HG03108 (cell line): ENCODE data around the gene SLC5A7.

Experiments used
- ATAC-seq: cut with Tn5 transposase; IDR thresholded peaks from one replicate; pipeline ENCODE4 v1.9.1; 2021; ENCODE audit warnings: moderate library complexity; ENCODE audit not compliant: unreplicated experiment

Gene SLC5A7

DNA sequence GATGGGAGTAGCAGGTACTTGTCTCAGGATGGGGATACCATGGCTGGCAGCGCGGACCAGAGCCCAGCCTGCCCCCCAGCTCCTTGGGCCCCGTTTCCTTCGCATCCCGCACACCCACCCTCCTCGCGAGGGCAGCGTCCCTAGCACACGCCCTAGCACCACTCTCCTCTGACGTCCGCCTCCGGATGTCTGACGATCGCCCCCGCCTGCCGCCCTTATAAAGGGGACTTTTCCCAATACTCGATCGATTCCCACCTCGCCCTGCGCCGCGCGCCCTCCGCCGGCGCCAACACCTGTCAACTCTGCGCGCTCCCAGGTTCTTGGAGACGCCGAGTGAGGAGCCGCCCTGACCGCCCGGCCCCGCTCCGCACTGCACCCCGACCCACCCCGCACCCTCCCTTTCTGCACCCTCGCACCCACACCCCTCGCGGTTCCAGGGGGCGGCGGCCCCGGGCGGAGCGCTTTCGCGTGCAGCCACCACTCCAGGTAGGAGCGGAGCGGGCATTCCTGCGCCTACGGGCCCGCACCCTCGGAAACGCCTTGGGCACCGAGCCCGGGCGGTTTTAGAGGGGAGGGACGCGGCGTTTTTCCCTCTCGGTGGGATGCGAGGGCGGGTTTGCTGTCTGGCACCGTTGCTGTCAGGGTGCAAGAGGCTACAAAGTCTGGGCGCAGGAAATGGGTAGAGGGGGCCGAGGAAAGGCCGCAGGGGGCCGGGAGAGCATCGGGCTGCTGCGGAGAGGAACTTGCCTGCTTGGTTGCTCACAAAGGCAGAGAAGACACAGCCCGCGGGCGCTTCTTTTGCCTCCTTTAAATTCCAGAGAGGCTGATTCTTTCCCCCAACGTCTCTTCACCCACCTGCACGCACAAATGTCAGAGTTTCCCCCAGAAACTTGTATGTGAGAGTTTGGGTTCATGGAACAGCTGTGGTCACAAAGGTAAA is at the start of gene SLC5A7:
SLC5A7 (plus strand) TSS at position 247 of the 940 bp plus-strand sequence. CDS start 1,632 bp downstream, outside the sequence.
- ATAC-seq, result no peak

DNA sequence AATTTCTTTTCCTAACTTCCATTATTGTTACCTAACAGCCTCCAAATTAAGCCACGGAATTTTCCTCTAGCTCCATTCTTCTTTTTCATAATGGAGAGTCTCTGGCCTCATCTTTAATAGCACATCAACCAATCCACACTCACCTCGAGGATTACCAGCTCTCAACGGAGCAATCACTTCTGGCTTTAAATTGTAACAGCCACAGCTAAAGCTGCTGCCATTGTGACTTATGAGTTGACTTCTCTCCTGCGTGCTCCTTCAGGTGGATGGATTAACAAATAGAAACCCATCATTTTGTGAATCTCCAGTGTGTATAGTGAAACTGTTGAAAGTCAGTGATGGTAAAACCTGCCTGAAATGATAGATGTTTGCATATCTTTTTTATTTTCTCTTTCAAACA is 24.9 kb upstream of the SLC5A7 start:
- no peak for ATAC-seq

DNA sequence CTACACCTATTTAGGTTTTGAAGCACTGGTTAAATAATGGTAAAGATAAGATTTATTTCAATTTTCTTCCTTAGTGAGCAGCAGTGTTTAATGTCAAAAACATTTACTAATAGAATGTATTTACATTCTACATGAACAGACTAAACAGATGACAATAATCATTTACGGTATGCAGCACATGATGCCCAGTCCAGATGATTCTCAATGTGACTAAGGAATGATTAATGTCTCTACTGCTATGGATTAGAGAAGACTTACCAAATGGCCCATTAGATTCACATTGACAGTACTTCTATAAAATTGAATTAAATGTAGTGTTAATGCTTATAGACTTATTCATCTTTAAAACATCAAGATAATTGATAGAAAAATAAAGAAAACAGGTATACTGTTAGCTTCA is 22.1 kb upstream of the SLC5A7 start:
- ATAC-seq, result no peak

DNA sequence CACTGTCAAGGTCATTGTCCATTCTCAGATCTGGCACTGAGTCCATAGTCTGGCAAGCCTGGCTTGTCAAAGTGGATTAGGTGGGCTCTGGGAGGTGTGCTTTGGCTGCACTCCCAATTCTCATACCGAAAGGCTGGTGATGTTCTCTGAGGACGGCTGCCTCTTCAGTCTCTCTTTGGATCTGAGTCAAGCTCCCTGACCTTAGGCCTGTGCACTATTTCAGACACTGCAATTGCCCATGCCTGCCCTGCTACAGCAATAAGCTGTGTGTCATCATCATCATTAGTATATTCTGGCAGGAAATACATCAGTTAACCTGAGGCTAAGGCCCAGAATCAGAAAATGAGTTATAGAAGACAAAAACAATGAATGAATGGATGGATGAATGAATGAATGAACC is 1.6 kb upstream of the SLC5A7 start:
- no peak for ATAC-seq

DNA sequence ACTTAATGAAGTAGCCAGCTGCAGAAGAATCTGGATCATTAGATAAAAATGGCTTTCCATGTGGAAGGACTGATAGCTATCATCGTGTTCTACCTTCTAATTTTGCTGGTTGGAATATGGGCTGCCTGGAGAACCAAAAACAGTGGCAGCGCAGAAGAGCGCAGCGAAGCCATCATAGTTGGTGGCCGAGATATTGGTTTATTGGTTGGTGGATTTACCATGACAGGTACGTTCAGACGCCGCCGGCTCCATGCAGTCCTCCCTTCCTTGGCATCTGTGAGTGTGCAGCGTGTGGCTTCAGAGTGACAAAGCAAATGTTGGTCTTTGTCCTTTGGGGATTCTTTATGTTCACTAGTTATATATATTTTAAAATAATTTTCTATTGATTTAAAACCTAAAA is 1.8 kb downstream of the SLC5A7 start:
- ATAC-seq, result no peak

DNA sequence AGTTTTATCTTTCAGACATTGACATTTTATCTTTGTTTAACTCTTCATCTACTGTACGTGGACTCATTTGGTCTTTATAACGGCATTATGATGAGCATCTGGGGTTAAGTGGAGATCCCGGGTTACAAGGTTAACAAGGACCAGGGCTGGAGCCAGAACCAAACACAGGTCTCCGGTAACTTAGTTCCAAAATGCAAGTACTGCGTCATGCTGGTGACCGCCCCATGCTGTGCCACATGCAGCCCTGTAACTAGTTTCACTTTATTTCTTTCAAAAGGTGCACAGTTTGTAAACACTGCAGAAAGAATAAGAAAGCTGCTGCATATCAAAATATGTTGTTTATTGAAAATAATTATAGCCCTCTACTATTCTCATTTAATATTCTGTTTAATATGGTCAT is 3.1 kb downstream of the SLC5A7 start:
- ATAC-seq, result no peak

DNA sequence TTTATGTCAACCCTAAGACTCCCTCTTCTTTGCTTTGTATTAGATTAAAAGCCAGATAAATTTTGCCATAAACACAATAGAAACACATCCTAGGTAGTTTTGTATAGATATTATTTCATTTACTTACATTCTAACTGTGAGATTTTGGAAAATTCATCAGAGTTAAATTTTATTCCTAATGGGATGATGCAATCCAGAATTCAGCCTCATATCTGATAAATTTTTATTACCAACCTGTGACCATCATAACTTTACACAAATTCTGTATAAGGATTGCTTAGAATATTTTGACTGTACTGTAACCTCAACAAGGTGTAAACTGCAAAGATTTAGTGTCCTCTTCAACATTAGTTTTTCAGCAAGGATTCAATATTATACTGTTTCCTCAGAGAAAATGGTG is 4.4 kb downstream of the SLC5A7 start:
- no peak for ATAC-seq

DNA sequence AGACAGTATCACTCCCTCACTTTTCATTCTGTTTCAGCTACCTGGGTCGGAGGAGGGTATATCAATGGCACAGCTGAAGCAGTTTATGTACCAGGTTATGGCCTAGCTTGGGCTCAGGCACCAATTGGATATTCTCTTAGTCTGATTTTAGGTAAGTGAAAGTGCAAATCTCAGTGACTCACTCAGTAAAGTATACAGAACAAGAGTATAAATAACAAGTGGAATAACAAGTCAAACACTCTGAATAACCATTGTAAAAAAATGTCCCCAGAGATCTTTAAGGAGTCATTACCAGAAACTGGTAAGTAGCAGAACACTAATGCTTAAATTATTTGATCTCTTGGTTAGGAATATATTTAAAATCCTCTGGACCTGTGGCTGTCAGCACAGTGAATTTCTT is 5.7 kb downstream of the SLC5A7 start:
- no peak for ATAC-seq

DNA sequence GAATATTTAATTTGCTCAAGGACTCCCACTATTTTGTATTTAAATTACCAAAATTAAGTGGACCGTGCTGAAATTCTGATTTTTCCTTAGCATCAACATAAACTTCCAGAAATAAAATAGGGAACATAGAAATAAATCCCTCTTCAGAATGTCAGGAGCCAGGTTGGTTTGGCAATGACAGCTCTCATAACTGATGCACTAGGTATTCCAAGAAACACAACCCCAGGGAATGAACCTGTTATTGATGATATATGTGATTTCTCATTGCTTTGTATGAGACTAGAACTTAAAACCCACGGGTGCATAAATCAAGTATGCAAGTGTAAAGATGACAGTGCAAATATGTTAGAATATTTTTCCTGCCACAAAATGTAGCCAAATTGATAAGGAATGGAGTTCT is 12.8 kb downstream of the SLC5A7 start:
- no peak for ATAC-seq

DNA sequence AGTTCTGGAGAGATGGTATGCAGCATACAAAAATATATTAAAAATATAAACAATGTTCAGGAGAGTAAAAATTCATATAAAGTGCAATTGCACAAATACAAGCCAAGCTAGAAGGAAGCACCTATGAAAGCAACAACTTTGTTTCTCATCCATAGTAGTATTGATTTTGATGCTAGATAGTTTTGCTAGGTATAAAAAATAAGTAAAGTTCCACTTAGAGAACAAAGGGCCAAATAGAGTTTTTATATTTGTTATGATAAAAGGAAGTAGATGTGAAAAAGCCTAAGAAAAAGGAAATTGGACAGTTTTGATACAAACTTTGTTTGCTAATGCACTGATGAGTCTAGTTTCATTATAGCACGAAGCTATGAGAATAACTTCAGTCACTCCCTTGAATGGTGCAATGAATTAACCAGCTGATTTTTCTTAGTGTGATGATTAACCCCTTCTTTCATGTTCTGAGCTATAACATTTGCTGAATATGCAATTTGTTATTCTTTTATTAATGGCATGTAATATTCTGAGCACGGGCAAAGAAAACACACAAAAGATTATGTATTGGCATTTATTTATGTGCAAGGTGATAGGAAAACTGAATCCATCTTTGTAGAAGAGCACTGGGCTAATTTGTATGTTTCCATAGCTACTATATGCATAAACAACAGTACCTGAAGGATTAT is 24.7 kb downstream of the SLC5A7 start:
- ATAC-seq, result no peak

DNA sequence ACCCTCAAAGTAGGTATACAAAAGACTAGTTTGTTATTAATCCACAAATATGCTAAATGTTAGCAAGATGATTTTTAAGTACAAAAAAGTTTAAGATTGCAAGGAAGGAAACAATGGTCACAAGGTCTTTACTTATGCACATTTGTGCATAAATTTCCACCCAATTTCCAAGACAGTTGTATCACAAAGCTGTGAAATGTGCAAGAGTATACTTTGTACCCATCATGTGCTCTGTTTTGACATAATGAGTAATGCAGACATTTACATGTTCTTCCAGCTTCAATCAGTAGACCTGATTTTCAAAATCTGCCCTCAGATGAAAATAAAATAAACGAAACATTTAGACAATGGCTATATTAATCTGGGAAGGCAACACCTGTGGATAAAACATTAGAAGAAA is 27.0 kb downstream of the SLC5A7 start:
- ATAC-seq, result no peak

DNA sequence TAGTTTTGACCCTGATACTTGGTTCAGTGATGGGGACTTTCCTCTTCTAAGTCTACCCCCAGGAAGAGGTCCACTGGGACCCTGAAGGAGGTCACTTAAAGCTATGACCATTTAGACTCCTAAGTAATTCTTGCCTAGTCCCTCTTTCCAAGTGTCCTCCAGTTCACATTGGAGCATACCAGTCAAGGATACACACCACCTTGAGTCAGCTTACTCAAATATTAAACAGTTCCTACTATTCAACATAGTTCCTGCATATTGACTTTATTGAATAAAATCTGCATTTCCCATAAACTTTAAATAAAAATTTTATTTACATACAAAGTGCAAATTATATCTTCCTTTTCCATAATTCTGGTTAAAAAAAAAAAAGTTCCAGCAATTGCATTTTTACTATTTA is 36.3 kb downstream of the SLC5A7 start:
- no peak for ATAC-seq

DNA sequence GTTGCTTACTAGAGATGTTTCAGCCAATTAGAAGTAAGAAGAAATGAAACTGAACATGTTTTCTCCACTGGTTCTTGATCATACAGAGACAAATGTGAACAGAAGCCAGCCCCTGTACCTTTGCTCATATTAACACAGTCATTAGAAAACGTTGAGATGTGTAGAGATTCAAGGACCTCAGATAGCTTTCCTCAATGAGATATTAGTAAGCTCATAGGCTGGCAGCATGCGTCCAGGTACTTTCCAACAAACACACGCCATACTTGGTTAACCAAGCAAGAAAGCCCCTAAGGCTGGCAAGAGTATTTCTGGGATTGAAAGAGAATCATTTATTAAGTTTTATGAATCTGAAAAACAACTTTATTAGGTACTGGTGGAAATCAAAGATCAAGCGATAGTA is 37.5 kb downstream of the SLC5A7 start:
- ATAC-seq, result no peak

DNA sequence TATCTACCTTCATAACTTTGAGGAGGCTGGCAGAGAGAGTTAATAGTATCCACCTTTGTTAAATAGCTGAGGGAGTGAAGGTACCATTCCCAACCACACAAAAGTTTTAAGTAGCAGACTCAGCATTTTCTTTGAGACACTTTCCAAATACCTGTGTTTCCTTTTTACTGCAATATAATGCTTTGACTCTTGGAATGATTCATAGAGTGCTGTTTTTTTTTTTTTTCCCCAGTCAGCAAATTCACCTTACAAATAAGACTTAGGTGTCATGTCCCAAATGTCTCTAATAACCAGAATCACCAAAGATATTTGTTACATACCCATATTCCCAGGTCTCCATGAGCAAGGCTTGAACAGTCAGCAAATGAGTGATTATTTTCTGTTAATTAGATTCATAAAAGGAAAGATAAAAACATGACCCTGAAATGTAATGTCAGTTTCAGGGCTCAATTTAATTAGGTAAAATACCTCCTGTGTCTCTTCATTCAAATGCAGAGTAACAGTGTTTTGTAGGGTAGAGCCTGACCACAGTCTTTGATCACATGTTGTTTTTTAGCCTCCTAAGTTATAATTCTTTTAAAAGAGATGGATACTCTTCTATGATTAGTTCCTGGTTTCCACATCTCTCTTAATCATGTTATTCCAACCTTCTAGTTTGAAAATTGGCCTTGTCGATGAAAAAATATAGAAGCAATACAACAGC is 39.9 kb downstream of the SLC5A7 start:
- ATAC-seq, result no peak

DNA sequence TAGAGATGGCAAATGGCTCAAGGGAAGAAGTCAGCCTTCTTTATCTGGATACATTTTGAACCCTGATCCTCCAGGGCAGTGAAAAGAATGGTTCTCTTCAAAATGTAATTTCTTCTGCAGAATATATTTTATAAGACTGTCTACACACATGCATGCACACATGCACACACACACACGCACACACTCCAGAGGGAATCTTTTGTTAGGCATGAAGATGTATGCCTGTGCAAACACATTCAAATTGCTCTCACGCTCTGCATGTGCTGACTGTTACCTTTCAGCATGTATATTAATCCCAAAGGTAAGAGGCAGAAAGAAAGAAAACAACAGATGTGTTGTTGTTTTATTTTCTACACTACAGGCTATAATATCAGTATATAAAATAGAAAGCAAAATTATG is 43.2 kb downstream of the SLC5A7 start:
- no peak for ATAC-seq

DNA sequence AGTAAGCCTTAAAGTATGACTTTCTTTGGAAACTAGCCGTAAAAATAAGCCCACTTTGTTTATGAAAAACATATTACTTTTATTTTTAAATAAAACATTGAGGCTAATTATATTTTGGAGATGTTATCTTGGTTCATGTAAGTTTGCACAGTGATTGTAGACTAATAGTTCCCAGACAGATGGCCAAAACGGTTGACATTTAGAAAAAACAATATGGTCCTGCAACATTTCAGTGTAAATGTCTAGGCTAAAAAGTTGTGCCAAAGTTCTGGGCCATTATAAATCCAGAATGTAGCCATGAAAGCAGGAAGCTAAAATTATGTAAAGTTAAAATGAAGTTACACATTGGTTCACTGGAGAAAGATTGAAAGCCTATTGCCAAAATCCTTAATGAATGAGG is 43.6 kb downstream of the SLC5A7 start:
- ATAC-seq, result no peak

DNA sequence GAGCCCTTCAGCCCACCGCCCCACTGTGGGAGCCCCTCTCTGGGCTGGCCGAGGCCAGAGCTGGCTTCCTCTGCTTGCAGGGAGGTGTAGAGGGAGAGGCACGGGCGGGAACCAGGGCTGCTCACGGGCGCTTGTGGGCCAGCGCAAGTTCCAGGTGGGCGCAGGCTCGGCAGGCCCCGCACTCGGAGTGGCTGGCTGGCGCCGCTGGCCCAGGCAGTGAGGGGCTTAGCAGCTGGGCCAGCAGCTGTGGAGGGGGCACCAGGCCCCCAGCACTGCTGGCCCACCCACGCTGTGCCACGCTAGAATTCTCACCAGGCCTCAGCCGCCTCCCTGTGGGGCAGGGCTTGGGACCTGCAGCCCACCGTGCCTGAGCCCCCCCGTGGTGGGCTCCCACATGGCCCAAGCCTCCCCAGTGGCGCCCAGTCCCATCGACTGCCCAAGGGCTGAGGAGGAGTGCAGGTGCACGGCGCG is 45.2 kb downstream of the SLC5A7 start:
- ATAC-seq, result no peak

DNA sequence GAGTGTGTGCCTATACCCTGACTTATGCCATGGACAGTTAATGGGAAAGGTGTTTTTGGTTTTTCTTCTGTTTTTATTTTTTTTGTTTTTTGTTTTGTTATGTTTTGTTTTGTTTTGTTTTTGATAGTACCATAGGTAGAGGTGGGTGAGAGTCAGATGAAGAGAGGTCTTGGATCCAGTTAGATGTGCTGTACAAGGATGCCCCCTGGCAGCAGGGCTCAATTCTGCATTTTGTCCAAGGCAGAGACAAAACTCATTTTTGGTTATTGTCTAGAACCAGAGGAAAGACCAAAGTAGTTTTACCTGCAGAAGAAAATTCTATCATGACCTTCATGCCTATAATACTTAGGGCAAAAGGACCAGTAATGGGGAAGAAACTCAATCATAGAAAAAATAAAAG is 48.5 kb downstream of the SLC5A7 start:
- no peak for ATAC-seq

DNA sequence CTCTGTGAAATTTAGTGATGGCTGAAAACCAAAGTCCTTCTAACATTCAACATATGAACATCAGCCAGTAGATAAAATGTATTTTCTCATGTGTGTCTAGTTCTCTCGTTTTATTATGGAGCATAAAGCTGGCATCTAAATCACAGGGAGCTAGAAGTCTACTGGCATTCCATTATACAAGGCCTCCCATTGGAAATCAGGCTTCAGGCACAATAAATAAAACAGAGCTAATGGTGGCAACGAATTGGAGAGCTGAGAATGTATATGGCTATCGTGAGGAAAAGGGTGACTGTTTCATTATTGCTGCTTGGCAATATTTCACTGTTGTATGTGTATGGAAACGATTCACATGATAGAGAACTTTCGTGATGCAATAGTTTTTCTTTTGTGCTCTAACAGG is 62.4 kb downstream of the SLC5A7 start:
- no peak for ATAC-seq

DNA sequence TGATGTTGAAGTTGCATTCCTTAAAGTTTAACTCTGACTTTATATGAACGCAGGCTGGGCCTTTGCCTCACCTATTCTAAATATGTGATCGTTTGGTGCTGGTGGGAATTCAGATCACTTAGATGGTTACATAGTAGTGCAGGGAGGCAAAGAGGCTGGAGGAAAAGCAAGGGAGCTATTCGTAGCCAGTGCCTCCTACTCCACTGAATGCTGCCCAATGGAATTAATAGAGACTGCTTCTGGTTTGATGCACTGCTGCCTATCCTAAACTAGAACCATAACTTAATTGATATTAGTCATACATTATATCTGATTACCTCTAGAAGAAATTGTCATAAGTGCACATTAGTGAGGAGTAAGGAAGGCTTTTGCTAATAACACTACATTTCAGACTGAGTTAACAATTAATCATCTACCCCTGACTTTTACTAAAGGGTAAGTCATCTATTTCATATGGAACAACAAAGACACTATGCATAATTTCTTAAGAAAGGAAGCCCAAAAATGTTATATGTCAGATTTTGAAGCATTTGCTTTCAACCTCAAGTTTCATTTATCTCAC is 72.3 kb downstream of the SLC5A7 start:
- no peak for ATAC-seq

DNA sequence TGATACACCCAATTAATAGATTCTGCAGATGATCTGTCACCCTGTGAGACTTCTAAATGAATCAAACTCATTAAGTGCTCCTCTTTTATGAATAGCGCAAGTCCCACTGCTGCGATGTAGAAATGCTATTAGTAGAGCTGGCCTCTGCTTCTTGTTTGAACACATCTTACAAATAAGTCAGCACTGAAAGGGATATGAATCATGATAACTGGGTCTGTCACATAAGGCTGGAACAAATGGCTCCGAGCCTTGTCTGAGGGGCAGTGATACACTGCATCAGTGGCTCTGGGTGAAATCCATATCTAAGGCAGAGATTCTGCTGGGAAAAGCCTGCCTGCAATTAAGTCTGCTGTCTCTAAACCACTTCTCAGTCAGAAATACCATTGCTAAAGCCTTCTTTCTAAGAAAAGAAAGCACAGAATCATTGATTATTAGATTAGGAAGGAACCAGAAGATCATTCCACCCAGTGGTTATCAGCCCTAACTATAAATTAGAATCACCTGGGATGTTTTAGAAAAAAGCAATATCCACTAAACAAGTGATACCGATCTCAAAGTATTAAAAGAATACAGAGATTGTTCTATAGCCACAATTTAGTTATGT is 75.2 kb downstream of the SLC5A7 start:
- no peak for ATAC-seq
